Astrocyte of the spinal cord (primary cell): Measurements from ENCODE around the gene MACROD2.

Source experiments
- DNase-seq: peaks from one replicate; pipeline ENCODE4 v3.0.0; 2011; ENCODE audit warnings: low read depth, low spot score
- H3K4me3 ChIP-seq: 2 replicates; pipeline ENCODE4 v1.5.1; 2011; ENCODE audit warnings: low read depth, mild to moderate bottlenecking, low read length, moderate library complexity
- in situ Hi-C: cut with HindIII; loops from 2 replicates; pipeline ENCODE4 v1.10.0; 2017; ENCODE audit warnings: low sequenced_read_pairs
- TF ChIP-seq, protein P1 (sequence below): IDR thresholded peaks from 2 replicates; pipeline ENCODE4 v1.5.1; 2012; ENCODE audit warnings: low read depth, mild to moderate bottlenecking, low read length, inconsistent platforms

The MACROD2 gene

GRCh38 chr20:15619341-15619740 is 1624.0 kb downstream of the MACROD2 start:
- in situ Hi-C loops, result no loop called here
- no peak for DNase-seq
- TF ChIP-seq, protein P1, sequence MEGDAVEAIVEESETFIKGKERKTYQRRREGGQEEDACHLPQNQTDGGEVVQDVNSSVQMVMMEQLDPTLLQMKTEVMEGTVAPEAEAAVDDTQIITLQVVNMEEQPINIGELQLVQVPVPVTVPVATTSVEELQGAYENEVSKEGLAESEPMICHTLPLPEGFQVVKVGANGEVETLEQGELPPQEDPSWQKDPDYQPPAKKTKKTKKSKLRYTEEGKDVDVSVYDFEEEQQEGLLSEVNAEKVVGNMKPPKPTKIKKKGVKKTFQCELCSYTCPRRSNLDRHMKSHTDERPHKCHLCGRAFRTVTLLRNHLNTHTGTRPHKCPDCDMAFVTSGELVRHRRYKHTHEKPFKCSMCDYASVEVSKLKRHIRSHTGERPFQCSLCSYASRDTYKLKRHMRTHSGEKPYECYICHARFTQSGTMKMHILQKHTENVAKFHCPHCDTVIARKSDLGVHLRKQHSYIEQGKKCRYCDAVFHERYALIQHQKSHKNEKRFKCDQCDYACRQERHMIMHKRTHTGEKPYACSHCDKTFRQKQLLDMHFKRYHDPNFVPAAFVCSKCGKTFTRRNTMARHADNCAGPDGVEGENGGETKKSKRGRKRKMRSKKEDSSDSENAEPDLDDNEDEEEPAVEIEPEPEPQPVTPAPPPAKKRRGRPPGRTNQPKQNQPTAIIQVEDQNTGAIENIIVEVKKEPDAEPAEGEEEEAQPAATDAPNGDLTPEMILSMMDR, result no peak
- no peak overlapping the region for H3K4me3 ChIP-seq

DNA sequence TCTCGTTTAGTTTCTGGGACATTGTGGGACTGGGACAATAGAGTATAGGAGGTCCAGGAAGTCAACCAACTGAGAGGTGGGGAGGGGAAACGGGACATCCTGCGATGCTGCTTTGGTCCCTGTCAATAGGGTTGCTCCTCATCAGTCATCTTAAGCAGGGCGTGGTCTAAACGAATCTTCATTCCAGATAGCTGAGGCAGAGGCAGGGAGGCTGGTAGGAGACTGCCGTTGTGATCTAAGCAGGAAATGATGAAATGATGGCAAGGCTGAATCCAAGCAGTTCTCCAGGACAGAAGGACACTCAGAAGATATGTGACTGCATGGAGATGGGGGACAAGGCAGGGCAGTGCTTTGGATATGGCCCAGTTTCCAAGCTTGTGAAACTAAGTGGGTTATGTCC is 1624.5 kb downstream of the MACROD2 start:
- H3K4me3 ChIP-seq, result no peak overlapping the region
- no peak for DNase-seq
- TF ChIP-seq, protein P1, result no peak
- in situ Hi-C loops, result no loop called here

- no peak for DNase-seq
- TF ChIP-seq, protein P1, result no peak
- in situ Hi-C loops, result no loop called here
- H3K4me3 ChIP-seq, result no peak overlapping the region
Measured at GRCh38 chr20:15622368-15622767, 1627.1 kb downstream of the MACROD2 start.

DNA sequence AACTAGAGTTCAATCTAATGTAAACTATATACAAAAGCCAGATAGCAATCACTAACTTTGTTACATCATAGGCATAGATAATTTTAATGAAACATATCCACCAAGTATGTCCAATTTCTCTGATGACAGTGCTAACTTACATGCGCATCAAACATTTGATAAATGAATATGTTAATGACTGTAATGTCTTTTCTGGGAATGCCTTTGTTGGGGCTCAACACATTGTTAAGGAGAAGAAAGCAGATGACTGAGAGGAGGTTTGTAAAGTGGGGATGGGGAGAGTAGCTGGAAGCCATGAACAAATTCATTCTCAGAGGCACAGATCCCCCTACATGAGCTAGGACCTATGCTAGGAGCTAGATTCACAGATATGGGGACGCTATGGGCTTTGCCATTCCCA is 1627.9 kb downstream of the MACROD2 start:
- in situ Hi-C loops, result no loop called here
- H3K4me3 ChIP-seq, result no peak overlapping the region
- DNase-seq, result no peak
- TF ChIP-seq, protein P1, result no peak

- DNase-seq, result no peak
Measured at GRCh38 chr20:15625981-15626380, 1630.7 kb downstream of the MACROD2 start.

DNA sequence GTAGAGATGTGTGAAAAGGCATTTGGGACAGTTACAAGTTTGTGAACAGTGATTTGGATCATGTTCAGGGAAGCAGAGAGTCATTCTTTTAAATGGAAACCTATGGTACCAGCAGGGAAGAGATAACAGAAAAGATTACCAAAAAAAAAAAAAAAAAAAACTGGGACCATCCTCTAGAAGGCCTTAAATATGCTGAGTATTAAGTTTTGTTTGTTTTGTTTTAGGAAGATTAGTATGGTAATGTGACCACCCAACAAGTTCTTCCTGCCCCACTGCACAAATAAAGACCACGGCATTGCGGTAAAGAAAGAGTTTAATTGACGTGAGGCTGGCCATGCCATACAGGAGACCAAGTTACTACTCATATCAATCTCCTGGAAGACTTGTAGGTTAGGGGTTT is 1631.8 kb downstream of the MACROD2 start:
- no peak overlapping the region for H3K4me3 ChIP-seq
- in situ Hi-C loops, result no loop called here
- TF ChIP-seq, protein P1, result no peak

More at GRCh38 chr20:15625981-15626380, 1630.7 kb downstream of the MACROD2 start:
- TF ChIP-seq, protein P1, result no peak
- no peak overlapping the region for H3K4me3 ChIP-seq
- in situ Hi-C loops, result no loop called here

DNA sequence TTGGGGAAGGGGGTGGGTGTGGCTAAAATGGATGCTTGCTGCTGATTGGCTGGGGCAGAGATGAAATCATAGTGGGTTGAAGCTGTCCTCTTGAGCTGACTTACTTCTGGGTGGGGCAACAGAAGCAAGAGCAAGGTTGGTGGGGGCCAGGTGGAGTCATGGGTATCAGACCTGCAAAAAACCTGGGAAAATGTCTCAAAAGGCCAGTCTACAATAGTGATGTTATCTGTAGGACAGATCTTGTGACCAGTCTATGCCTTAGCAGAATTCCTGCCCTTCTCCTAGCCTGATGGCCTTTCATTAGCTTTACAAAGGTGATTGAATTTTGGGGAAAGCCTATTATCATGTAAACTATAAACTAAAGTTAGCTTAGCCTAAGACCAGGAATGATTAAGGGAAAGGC is 1632.2 kb downstream of the MACROD2 start:
- DNase-seq, result no peak
- H3K4me3 ChIP-seq, result no peak overlapping the region
- in situ Hi-C loops, result no loop called here
- TF ChIP-seq, protein P1, result no peak

More for the DNA sequence above, 1631.8 kb downstream of the MACROD2 start:
- DNase-seq, result no peak
